ENCODE results near the gene NFYB. TPM values are rescaled to one million over a fixed set of nuclear protein-coding genes. Genes with fewer than 3 reads are reported as not detected.
"Not testable (repeated sequence)": the region's sequence is repeated elsewhere in the genome, so short reads cannot be mapped to it uniquely, and the experiment has no call there.

The NFYB gene
- total RNA-seq, 4 donors from 2014 or later = 41.6 to 61.4 (median 46.3) TPM

GRCh38 chr12:104167519-104168458 lies 29.8 kb upstream of the NFYB start:
- Histone ChIP-seq H3K27ac (no peak overlapping the region), H3K4me1 (no peaks in the 10 kb centered on the region), H3K36me3 (no peaks in the 10 kb centered on the region), H3K27me3 (no peaks in the 10 kb centered on the region), H3K4me3 (no peak overlapping the region), H3K9me3 (no peaks in the 10 kb centered on the region)
- TF ChIP-seq CTCF (IDR thresholded peaks at IDR 0.05) (no peak), EP300 (IDR thresholded peaks at IDR 0.05) (no peak), POLR2A (IDR thresholded peaks at IDR 0.05) (no peak)
- WGBS, 2 donors = 72 to 93% methylated on average over 5 of the region's 5 CpGs
- DNase-seq (ENCODE audit: low spot score in 2 of 2) = no peak

DNA sequence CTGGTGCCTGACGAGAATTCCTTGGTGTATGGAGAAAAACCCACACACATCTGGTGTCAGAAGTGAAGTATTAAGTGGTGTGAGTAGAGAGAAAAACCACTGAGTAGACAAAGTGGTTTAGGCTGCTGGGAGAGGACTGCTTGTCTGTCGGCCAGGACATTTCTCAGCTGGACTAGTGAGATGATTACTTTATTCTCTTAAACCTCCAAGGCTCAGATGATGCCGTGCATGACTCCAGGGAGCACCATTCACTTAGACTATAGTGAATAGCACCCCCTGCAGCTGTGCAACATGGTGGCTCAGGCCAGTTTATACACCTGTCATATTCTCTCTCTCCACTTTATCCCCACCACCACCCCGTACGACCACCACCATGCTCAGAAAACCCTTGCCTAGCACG lies 28.5 kb upstream of the NFYB start:
- Histone ChIP-seq H3K27me3 (no peaks in the 10 kb centered on the region), H3K4me1 (no peaks in the 10 kb centered on the region), H3K36me3 (no peaks in the 10 kb centered on the region), H3K27ac (peak overlapping the region in 1 of 4 donors; percentile 4), H3K4me3 (no peak overlapping the region), H3K9me3 (no peaks in the 10 kb centered on the region)
- no peak for DNase-seq (ENCODE audit: low spot score in 2 of 2)
- WGBS, 2 donors = 64 to 72% methylated on average over 6 of the region's 6 CpGs
- TF ChIP-seq EP300 (IDR thresholded peaks at IDR 0.05) (no peak), POLR2A (IDR thresholded peaks at IDR 0.05) (no peak), CTCF (IDR thresholded peaks at IDR 0.05) (no peak)

GRCh38 chr12:104165801-104166200 lies 27.8 kb upstream of the NFYB start:
- DNase-seq (ENCODE audit: low spot score in 2 of 2) = no peak
- 65 to 71% methylated on average over 2 of the region's 2 CpGs for WGBS, 2 donors
- H3K36me3 ChIP-seq = no peaks in the 10 kb centered on the region
- H3K27ac ChIP-seq = peak overlapping the region in 1 of 4 donors; percentile 4
- H3K9me3 ChIP-seq = no peaks in the 10 kb centered on the region
- no peaks in the 10 kb centered on the region for H3K4me1 ChIP-seq
- no peak overlapping the region for H3K4me3 ChIP-seq
- TF ChIP-seq POLR2A (IDR thresholded peaks at IDR 0.05) (no peak), CTCF (IDR thresholded peaks at IDR 0.05) (no peak), EP300 (IDR thresholded peaks at IDR 0.05) (no peak)
- H3K27me3 ChIP-seq = no peaks in the 10 kb centered on the region

- Histone ChIP-seq H3K36me3 (no peaks in the 10 kb centered on the region), H3K9me3 (no peaks in the 10 kb centered on the region), H3K4me1 (no peaks in the 10 kb centered on the region), H3K4me3 (no peak overlapping the region), H3K27ac (no peak overlapping the region), H3K27me3 (no peaks in the 10 kb centered on the region)
- 46 to 48% methylated on average over 1 of the region's 1 CpG for WGBS, 2 donors
- no peak for DNase-seq (ENCODE audit: low spot score in 2 of 2)
- no peak for TF ChIP-seq CTCF (IDR thresholded peaks at IDR 0.05)
- TF ChIP-seq POLR2A (IDR thresholded peaks at IDR 0.05) = no peak
- no peak for TF ChIP-seq EP300 (IDR thresholded peaks at IDR 0.05)
Measured at GRCh38 chr12:104164634-104165033, 26.6 kb upstream of the NFYB start.

DNA sequence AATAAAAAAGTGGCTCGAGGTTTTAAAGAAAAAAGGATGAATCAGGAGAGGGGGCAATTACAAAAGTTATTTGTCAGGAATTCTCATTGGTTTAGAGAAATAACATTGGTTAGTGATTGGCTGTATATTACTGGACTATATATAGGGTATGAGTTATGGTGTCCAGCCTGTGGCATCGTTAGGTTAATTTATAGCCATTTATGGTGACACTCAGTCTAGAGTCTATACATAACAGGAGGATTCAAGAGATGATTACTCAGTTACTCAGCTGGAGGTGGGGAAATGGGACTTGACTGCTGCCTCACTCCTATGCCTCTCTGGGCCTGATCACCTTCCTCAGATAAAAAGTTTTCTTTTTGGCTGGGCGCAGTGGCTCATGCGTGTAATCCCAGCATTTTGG lies 25.6 kb upstream of the NFYB start:
- no peaks in the 10 kb centered on the region for H3K27me3 ChIP-seq
- no peaks in the 10 kb centered on the region for H3K36me3 ChIP-seq
- 69 to 78% methylated on average over 4 of the region's 4 CpGs for WGBS, 2 donors
- no peaks in the 10 kb centered on the region for H3K9me3 ChIP-seq
- DNase-seq (ENCODE audit: low spot score in 2 of 2) = no peak
- no peak overlapping the region for H3K27ac ChIP-seq
- no peak overlapping the region for H3K4me3 ChIP-seq
- no peaks in the 10 kb centered on the region for H3K4me1 ChIP-seq
- TF ChIP-seq EP300 (IDR thresholded peaks at IDR 0.05) (no peak), POLR2A (IDR thresholded peaks at IDR 0.05) (no peak), CTCF (IDR thresholded peaks at IDR 0.05) (no peak)

GRCh38 chr12:104163028-104163427 lies 25.0 kb upstream of the NFYB start:
- WGBS, 2 donors = 74 to 82% methylated on average over 3 of the region's 3 CpGs
- H3K27ac ChIP-seq; DNase-seq (ENCODE audit: low spot score in 2 of 2); H3K4me3 ChIP-seq; H3K9me3 ChIP-seq; H3K36me3 ChIP-seq; H3K27me3 ChIP-seq; H3K4me1 ChIP-seq: not testable (repeated sequence)

All from tibial nerve (tissue), 4 donors.